SK-N-SH treated with all-trans-retinoic acid at 6 μM for 48 hours (cell line): ENCODE data around the gene R3HDM4.

ENCODE experiments used
- ATAC-seq: fragments of 200-7000 bp; cut with Tn5 transposase; 3 replicates; pipeline ENCODE4 v1.9.1; 2020; ENCODE audit warnings: mild to moderate bottlenecking, moderate library complexity
- ARNTL ChIP-seq: fragments of 450-650 bp; formaldehyde crosslinking; IDR thresholded peaks from 2 replicates; pipeline ENCODE4 v1.5.0; 2020; ENCODE audit warnings: low read depth, mild to moderate bottlenecking, moderate library complexity, borderline replicate concordance
- BACH2 ChIP-seq: fragments of 250-450 bp; sonication (Bioruptor Pico); IDR thresholded peaks from 2 replicates; pipeline ENCODE4 v1.9.0; 2021; ENCODE audit warnings: mild to moderate bottlenecking, borderline replicate concordance
- CSDC2 ChIP-seq: fragments of 250-450 bp; sonication (Bioruptor Pico); IDR thresholded peaks from 2 replicates; pipeline ENCODE4 v1.5.0; 2020; ENCODE audit warnings: mild to moderate bottlenecking, moderate library complexity
- ESRRG ChIP-seq: fragments of 250-450 bp; sonication (Bioruptor Pico); IDR thresholded peaks from 2 replicates; pipeline ENCODE4 v1.6.1; 2021; ENCODE audit warnings: mild to moderate bottlenecking
- ISL1 ChIP-seq: fragments of 250-450 bp; sonication (Bioruptor Pico); IDR thresholded peaks from 2 replicates; pipeline ENCODE4 v2.1.2; 2022; ENCODE audit warnings: mild to moderate bottlenecking, moderate library complexity
- OSR1 ChIP-seq: fragments of 250-450 bp; sonication (Bioruptor Pico); IDR thresholded peaks from 2 replicates; pipeline ENCODE4 v1.8.0; 2022; ENCODE audit warnings: moderate library complexity, mild to moderate bottlenecking, inconsistent platforms
- PPARA ChIP-seq: fragments of 250-450 bp; sonication (Bioruptor Pico); IDR thresholded peaks from 2 replicates; pipeline ENCODE4 v1.5.0; 2020; ENCODE audit warnings: mild to moderate bottlenecking, borderline replicate concordance
- RARB ChIP-seq: fragments of 250-450 bp; sonication (Bioruptor Pico); IDR thresholded peaks from 2 replicates; pipeline ENCODE4 v1.8.0; 2021; ENCODE audit warnings: mild to moderate bottlenecking, moderate library complexity
- SNAI2 ChIP-seq: fragments of 250-450 bp; sonication (Bioruptor Pico); IDR thresholded peaks from 2 replicates; pipeline ENCODE4 v1.5.0; 2020; ENCODE audit warnings: mild to moderate bottlenecking, moderate library complexity
- TCF4 ChIP-seq: fragments of 250-450 bp; sonication (Bioruptor Pico); IDR thresholded peaks from 2 replicates; pipeline ENCODE4 v1.8.0; 2021; ENCODE audit warnings: mild to moderate bottlenecking, moderate library complexity, borderline replicate concordance
- TOX ChIP-seq: fragments of 250-450 bp; sonication (Bioruptor Pico); IDR thresholded peaks from 2 replicates; pipeline ENCODE4 v1.8.0; 2021; ENCODE audit warnings: mild to moderate bottlenecking, moderate library complexity, borderline replicate concordance
- ZC3H10 ChIP-seq: fragments of 250-450 bp; sonication (Bioruptor Pico); IDR thresholded peaks from 2 replicates; pipeline ENCODE4 v1.5.1; 2021; ENCODE audit warnings: mild to moderate bottlenecking, moderate library complexity
- ZFP3 ChIP-seq: fragments of 250-450 bp; sonication (Bioruptor Pico); IDR thresholded peaks from 2 replicates; pipeline ENCODE4 v1.5.0; 2020; ENCODE audit warnings: mild to moderate bottlenecking, moderate library complexity
- ZFP30 ChIP-seq: fragments of 450-650 bp; formaldehyde crosslinking; IDR thresholded peaks from 2 replicates; pipeline ENCODE4 v1.5.0; 2022; ENCODE audit warnings: mild to moderate bottlenecking, moderate library complexity
- ZNF565 ChIP-seq: fragments of 450-650 bp; formaldehyde crosslinking; conservative IDR thresholded peaks from 2 replicates; pipeline ENCODE4 v1.5.0; 2020; ENCODE audit warnings: low read depth, mild to moderate bottlenecking, moderate library complexity
- ZNF70 ChIP-seq: fragments of 450-650 bp; formaldehyde crosslinking; IDR thresholded peaks from 2 replicates; pipeline ENCODE4 v1.5.0; 2020; ENCODE audit warnings: mild to moderate bottlenecking, moderate library complexity
- TF ChIP-seq, protein P1 (sequence below): fragments of 250-450 bp; sonication (Bioruptor Pico); IDR thresholded peaks from 2 replicates; pipeline ENCODE4 v1.5.0; 2020; ENCODE audit warnings: mild to moderate bottlenecking, moderate library complexity
- TF ChIP-seq, protein P2 (sequence below): fragments of 250-450 bp; sonication (Bioruptor Pico); IDR thresholded peaks from 2 replicates; pipeline ENCODE4 v1.8.0; 2020; ENCODE audit warnings: mild to moderate bottlenecking, moderate library complexity, borderline replicate concordance
- TF ChIP-seq, protein P3 (sequence below): fragments of 250-450 bp; sonication (Bioruptor Pico); IDR thresholded peaks from 2 replicates; pipeline ENCODE4 v1.8.0; 2021; ENCODE audit warnings: low read depth, mild to moderate bottlenecking, moderate library complexity, borderline replicate concordance

R3HDM4 gene

GRCh38 chr19:867855-868457, 45.1 kb downstream of the R3HDM4 start:
- TF ChIP-seq RARB (CRISPR knock-in tag) (no peak), ISL1 (no peak)
- TF ChIP-seq, protein P1, sequence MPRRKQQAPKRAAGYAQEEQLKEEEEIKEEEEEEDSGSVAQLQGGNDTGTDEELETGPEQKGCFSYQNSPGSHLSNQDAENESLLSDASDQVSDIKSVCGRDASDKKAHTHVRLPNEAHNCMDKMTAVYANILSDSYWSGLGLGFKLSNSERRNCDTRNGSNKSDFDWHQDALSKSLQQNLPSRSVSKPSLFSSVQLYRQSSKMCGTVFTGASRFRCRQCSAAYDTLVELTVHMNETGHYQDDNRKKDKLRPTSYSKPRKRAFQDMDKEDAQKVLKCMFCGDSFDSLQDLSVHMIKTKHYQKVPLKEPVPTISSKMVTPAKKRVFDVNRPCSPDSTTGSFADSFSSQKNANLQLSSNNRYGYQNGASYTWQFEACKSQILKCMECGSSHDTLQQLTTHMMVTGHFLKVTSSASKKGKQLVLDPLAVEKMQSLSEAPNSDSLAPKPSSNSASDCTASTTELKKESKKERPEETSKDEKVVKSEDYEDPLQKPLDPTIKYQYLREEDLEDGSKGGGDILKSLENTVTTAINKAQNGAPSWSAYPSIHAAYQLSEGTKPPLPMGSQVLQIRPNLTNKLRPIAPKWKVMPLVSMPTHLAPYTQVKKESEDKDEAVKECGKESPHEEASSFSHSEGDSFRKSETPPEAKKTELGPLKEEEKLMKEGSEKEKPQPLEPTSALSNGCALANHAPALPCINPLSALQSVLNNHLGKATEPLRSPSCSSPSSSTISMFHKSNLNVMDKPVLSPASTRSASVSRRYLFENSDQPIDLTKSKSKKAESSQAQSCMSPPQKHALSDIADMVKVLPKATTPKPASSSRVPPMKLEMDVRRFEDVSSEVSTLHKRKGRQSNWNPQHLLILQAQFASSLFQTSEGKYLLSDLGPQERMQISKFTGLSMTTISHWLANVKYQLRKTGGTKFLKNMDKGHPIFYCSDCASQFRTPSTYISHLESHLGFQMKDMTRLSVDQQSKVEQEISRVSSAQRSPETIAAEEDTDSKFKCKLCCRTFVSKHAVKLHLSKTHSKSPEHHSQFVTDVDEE: no peak
- ATAC-seq: no peak

- TF ChIP-seq ZNF565 (CRISPR knock-in tag) (no peak), CSDC2 (CRISPR knock-in tag) (no peak), ZFP30 (CRISPR knock-in tag) (no peak), ZC3H10 (CRISPR knock-in tag) (no peak)
- TF ChIP-seq, protein P2, sequence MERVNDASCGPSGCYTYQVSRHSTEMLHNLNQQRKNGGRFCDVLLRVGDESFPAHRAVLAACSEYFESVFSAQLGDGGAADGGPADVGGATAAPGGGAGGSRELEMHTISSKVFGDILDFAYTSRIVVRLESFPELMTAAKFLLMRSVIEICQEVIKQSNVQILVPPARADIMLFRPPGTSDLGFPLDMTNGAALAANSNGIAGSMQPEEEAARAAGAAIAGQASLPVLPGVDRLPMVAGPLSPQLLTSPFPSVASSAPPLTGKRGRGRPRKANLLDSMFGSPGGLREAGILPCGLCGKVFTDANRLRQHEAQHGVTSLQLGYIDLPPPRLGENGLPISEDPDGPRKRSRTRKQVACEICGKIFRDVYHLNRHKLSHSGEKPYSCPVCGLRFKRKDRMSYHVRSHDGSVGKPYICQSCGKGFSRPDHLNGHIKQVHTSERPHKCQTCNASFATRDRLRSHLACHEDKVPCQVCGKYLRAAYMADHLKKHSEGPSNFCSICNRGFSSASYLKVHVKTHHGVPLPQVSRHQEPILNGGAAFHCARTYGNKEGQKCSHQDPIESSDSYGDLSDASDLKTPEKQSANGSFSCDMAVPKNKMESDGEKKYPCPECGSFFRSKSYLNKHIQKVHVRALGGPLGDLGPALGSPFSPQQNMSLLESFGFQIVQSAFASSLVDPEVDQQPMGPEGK (CRISPR knock-in tag): no peak
Measured at GRCh38 chr19:867301-867793, 45.7 kb downstream of the R3HDM4 start.

GRCh38 chr19:866769-867300, 46.2 kb downstream of the R3HDM4 start:
- TF ChIP-seq ARNTL (CRISPR knock-in tag): no peak
- TF ChIP-seq ZNF70 (CRISPR knock-in tag): no peak
- TF ChIP-seq, protein P2 (CRISPR knock-in tag): no peak
- no peak for TF ChIP-seq SNAI2
- no peak for TF ChIP-seq TOX (CRISPR knock-in tag)
- TF ChIP-seq CSDC2 (CRISPR knock-in tag): no peak
- TF ChIP-seq ZNF565 (CRISPR knock-in tag): no peak
- TF ChIP-seq ZFP3: no peak
- TF ChIP-seq RARB (CRISPR knock-in tag): no peak
- TF ChIP-seq ESRRG (CRISPR knock-in tag): no peak
- TF ChIP-seq ISL1: no peak
- TF ChIP-seq, protein P1: no peak
- TF ChIP-seq BACH2: no peak
- TF ChIP-seq PPARA: no peak
- TF ChIP-seq TCF4 (CRISPR knock-in tag): no peak
- TF ChIP-seq ZFP30 (CRISPR knock-in tag): no peak
- TF ChIP-seq, protein P3, sequence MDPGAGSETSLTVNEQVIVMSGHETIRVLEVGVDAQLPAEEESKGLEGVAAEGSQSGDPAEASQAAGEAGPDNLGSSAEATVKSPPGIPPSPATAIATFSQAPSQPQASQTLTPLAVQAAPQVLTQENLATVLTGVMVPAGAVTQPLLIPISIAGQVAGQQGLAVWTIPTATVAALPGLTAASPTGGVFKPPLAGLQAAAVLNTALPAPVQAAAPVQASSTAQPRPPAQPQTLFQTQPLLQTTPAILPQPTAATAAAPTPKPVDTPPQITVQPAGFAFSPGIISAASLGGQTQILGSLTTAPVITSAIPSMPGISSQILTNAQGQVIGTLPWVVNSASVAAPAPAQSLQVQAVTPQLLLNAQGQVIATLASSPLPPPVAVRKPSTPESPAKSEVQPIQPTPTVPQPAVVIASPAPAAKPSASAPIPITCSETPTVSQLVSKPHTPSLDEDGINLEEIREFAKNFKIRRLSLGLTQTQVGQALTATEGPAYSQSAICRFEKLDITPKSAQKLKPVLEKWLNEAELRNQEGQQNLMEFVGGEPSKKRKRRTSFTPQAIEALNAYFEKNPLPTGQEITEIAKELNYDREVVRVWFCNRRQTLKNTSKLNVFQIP (CRISPR knock-in tag): no peak
- TF ChIP-seq ZC3H10 (CRISPR knock-in tag): no peak
- no peak for TF ChIP-seq OSR1

More at GRCh38 chr19:867301-867793, 45.7 kb downstream of the R3HDM4 start:
- no peak for ATAC-seq

More at GRCh38 chr19:866769-867300, 46.2 kb downstream of the R3HDM4 start:
- ATAC-seq: no peak
